ENCODE results near the gene PRRX2.

- TF ChIP-seq CTCF (optimal IDR thresholded peaks at IDR 0.05 in 1 of 3, IDR thresholded peaks at IDR 0.05 in 1 of 3, conservative IDR thresholded peaks at IDR 0.05 in 1 of 3; ENCODE audit: extremely low read depth in 1 of 3, insufficient read depth in 2 of 3, low read length in 3 of 3): peak; percentile 73 to 88 (median 87)
- no peak for TF ChIP-seq EZH2 (IDR thresholded peaks at IDR 0.05; ENCODE audit: low read length)
Observed at GRCh38 chr9:129624168-129624759, 41.2 kb upstream of the PRRX2 start.
